ENCODE measurements around the gene ODF2L.

ODF2L gene

GRCh38 chr1:86445919-86446318 lies 49.8 kb upstream of the ODF2L start:
- H3K36me3 ChIP-seq (ENCODE audit: control insufficient read depth in 2 of 2, insufficient read depth in 1 of 2, low read length in 2 of 2): no peaks in the 10 kb centered on the region
- ChIA-PET POLR2A (no interaction called here), CTCF (interaction anchor here (0.8 kb wide), 1 partner anchor 28 kb away, joined by 3 read pairs; no protein-coding TSS in a partner anchor)
- H3K27ac ChIP-seq (ENCODE audit: extremely low read depth, low read depth, low read length): no peak overlapping the region
- no peaks in the 10 kb centered on the region for H3K4me1 ChIP-seq (ENCODE audit: control insufficient read depth, insufficient read depth, low read length)
- TF ChIP-seq GLIS1 (tag by site-specific recombination; IDR thresholded peaks at IDR 0.05) (no peak), ZNF514 (tag by site-specific recombination; IDR thresholded peaks at IDR 0.05) (no peak), SP7 (tag by site-specific recombination; IDR thresholded peaks at IDR 0.05) (no peak), ZNF843 (tag by site-specific recombination; IDR thresholded peaks at IDR 0.05) (no peak), PRDM6 (tag by site-specific recombination; IDR thresholded peaks at IDR 0.05) (no peak), ZNF76 (tag by site-specific recombination; IDR thresholded peaks at IDR 0.05; ENCODE audit: borderline replicate concordance, low read depth) (no peak), ZBTB44 (tag by site-specific recombination; IDR thresholded peaks at IDR 0.05) (no peak), ZNF169 (tag by site-specific recombination; IDR thresholded peaks at IDR 0.05) (no peak), ZNF146 (tag by site-specific recombination; IDR thresholded peaks at IDR 0.05) (no peak), ZNF677 (tag by site-specific recombination; IDR thresholded peaks at IDR 0.05) (no peak), ZNF558 (tag by site-specific recombination; IDR thresholded peaks at IDR 0.05) (no peak), ZNF658 (tag by site-specific recombination; IDR thresholded peaks at IDR 0.05) (no peak), ZNF324 (tag by site-specific recombination; IDR thresholded peaks at IDR 0.05) (no peak), ZBTB21 (tag by site-specific recombination; IDR thresholded peaks at IDR 0.05) (no peak), ZNF548 (tag by site-specific recombination; IDR thresholded peaks at IDR 0.05) (no peak), WT1 (tag by site-specific recombination; IDR thresholded peaks at IDR 0.05) (no peak), MEIS1 (CRISPR knock-in tag; IDR thresholded peaks at IDR 0.05; ENCODE audit: borderline replicate concordance) (no peak), ZIC2 (tag by site-specific recombination; IDR thresholded peaks at IDR 0.05) (no peak), ZNF354C (tag by site-specific recombination; IDR thresholded peaks at IDR 0.05; ENCODE audit: borderline replicate concordance, low read depth) (no peak)
- no peak overlapping the region for H3K4me3 ChIP-seq (ENCODE audit: low read depth, low read length)
- H3K9me3 ChIP-seq (ENCODE audit: control insufficient read depth, insufficient read depth, low read depth, low read length): no peaks in the 10 kb centered on the region

GRCh38 chr1:86441997-86442396 lies 45.9 kb upstream of the ODF2L start:
- Histone ChIP-seq H3K9me3 (ENCODE audit: control insufficient read depth, insufficient read depth, low read depth, low read length) (no peaks in the 10 kb centered on the region), H3K4me1 (ENCODE audit: control insufficient read depth, insufficient read depth, low read length) (no peaks in the 10 kb centered on the region), H3K36me3 (ENCODE audit: control insufficient read depth in 2 of 2, insufficient read depth in 1 of 2, low read length in 2 of 2) (no peaks in the 10 kb centered on the region), H3K27ac (ENCODE audit: extremely low read depth, low read depth, low read length) (no peak overlapping the region), H3K4me3 (ENCODE audit: low read depth, low read length) (no peak overlapping the region)
- POLR2A ChIA-PET: no interaction called here
- TF ChIP-seq ZNF132 (tag by site-specific recombination; IDR thresholded peaks at IDR 0.05; ENCODE audit: borderline replicate concordance) (no peak), KLF16 (tag by site-specific recombination; IDR thresholded peaks at IDR 0.05) (no peak), ZNF473 (tag by site-specific recombination; IDR thresholded peaks at IDR 0.05) (no peak), ZBTB26 (tag by site-specific recombination; optimal IDR thresholded peaks at IDR 0.05) (no peak), ZNF433 (tag by site-specific recombination; IDR thresholded peaks at IDR 0.05; ENCODE audit: low read depth) (no peak), ZNF146 (tag by site-specific recombination; IDR thresholded peaks at IDR 0.05) (no peak), ZBTB6 (tag by site-specific recombination; IDR thresholded peaks at IDR 0.05) (no peak), ZNF362 (tag by site-specific recombination; IDR thresholded peaks at IDR 0.05) (no peak)
- CTCF ChIA-PET: interaction anchor here (0.7 kb wide), 1 partner anchor 57 kb away, joined by 6 read pairs; no protein-coding TSS in a partner anchor
